GM12864 (cell line): Measurements from ENCODE around the gene NUP93.

Source experiments
- DNase-seq: peaks from one replicate; pipeline ENCODE4 v3.0.0-alpha.2; 2011; ENCODE audit warnings: low read depth
- H3K4me3 ChIP-seq: 2 replicates; pipeline ENCODE4 v1.5.1; 2011; ENCODE audit warnings: mild to moderate bottlenecking, low read depth, low read length, control low read depth
- TF ChIP-seq, protein P1 (sequence below): IDR thresholded peaks from 2 replicates; pipeline ENCODE4 v1.5.1; 2011; ENCODE audit warnings: low read depth, mild to moderate bottlenecking, moderate library complexity, low read length, control low read depth, inconsistent platforms; ENCODE audit errors: missing control alignments

The NUP93 gene

DNA sequence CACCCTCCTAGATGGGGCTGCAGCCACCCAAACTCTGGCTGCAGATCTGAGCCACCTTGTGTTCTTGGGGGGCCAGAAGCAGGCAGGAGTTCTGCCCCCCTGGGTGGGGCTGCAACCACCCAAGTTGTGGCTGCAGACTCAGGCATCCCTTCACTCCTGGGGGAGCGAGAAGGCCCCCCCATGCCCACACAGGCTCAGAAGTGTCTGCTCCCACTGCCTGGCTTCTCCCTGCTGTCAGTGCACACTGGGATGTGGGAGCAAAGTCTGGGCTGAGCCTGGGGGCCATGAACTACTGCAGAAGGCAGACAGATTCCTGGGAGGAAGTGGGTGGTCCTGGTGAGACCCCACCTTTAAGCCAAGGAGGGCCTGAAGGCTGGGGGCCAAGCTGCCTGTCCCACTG, 34.7 kb upstream of the NUP93 start:
- H3K4me3 ChIP-seq, result no peak overlapping the region
- TF ChIP-seq, protein P1, sequence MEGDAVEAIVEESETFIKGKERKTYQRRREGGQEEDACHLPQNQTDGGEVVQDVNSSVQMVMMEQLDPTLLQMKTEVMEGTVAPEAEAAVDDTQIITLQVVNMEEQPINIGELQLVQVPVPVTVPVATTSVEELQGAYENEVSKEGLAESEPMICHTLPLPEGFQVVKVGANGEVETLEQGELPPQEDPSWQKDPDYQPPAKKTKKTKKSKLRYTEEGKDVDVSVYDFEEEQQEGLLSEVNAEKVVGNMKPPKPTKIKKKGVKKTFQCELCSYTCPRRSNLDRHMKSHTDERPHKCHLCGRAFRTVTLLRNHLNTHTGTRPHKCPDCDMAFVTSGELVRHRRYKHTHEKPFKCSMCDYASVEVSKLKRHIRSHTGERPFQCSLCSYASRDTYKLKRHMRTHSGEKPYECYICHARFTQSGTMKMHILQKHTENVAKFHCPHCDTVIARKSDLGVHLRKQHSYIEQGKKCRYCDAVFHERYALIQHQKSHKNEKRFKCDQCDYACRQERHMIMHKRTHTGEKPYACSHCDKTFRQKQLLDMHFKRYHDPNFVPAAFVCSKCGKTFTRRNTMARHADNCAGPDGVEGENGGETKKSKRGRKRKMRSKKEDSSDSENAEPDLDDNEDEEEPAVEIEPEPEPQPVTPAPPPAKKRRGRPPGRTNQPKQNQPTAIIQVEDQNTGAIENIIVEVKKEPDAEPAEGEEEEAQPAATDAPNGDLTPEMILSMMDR, result no peak
- DNase-seq, result no peak

DNA sequence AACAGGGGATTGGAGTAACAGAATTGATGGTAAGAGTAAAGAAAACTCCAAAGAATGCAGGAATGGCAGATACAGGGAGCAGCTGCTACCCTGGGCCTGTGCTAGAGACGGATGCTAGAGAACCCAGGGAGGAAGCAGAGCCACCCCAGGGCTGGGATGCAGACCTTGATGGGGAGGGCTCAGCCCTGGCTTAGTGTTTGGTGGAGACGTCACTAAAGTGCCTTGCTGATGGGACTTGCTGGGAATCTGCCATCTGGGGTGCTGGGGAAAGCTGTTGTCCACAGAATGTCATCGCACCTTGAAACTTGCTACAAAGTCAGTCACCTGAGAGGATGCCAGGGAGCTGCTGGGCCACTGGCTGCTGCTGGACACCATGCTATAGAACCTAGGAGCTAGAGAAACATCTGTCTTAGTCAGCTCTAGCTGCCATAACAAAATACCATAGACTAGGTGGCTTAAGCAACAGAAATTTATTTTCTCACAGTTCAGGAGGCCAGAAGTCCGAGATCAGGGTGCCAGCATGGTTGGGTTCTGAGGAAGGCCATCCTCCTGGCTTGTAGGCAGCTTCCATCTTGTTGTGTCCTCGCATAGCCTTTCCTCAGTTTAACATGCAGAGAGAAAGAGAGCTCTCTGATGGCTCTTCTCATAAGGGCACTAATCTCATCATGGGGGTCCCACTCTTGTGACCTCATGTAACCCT, 32.3 kb upstream of the NUP93 start:
- H3K4me3 ChIP-seq, result no peak overlapping the region
- DNase-seq, result no peak
- TF ChIP-seq, protein P1, result no peak

DNA sequence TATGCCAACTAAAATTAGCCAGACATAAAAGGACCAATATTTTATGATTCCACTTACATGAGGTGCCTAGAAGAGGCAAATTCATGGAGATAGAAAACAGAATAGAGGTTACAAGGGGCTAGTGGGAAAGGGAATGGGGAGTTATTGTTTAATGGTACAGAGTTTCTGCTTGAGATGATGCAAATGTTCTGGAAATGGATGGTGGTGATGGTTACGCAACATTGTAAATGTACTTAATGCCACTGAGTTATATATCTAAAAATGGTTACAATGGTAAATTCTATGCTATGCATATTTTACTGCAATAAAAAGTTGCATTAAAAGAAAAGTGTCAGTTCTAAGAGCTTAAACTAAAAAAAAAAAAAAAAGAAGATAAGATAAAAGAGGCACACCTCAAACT, 29.7 kb upstream of the NUP93 start:
- TF ChIP-seq, protein P1, result no peak
- H3K4me3 ChIP-seq, result no peak overlapping the region
- no peak for DNase-seq

DNA sequence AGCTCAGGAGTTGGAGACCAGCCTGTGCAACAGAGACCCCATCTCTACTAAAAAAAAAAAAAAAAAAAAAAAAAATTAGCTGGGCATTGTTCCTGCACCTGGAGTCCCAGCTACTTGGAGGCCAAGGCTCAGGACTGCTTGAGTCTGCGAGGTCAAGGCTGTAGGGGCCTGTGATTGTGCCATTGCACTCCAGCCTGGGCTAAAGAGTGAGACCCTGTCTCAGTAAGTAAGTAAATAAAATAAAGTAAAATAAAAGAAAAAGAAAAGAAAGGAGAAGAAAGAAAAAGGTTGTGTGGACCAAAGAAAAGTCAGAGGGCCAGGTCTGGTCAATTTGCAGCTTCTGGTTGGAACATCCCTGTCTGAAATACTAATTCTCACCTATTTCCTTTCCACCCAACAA, 29.3 kb upstream of the NUP93 start:
- TF ChIP-seq, protein P1, result no peak
- no peak for DNase-seq
- H3K4me3 ChIP-seq, result no peak overlapping the region

DNA sequence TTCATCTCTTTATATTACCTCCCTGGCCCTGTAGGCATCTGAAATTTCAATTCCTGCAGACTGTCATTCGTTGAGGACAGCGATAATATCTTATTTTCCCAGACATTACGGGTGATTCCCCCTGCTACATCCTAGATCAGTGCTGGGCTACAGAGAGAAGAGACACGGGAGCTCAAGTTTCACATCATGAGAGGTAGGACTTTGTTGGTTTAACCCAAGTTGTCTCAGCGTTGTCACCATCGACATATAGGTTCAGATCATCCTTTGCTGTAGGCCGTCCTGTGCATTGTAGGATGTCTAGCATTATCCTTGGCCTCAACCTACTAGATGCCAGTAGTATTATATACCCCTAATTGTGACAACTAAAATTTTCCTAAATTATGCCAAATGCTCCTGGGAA, 28.4 kb upstream of the NUP93 start:
- no peak overlapping the region for H3K4me3 ChIP-seq
- DNase-seq, result no peak
- TF ChIP-seq, protein P1, result no peak

DNA sequence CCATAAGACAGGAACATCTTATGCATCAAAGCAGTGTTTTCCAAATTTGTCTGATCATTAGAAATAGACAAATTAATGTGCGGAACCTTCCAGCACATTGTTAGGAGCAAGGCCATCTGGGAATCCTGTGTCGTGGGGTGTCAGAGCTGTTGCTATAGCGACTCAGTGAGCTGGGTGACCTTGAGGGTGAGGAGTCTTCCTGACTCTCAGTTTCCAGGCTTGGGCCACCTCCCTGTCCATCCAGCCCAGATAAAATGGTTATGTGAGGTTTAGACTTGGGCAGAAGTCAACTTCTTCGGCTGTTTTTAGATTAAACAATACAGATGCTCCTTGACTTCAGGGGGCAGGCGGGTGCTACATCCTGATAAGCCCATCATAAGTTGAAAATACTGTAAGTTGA, 27.1 kb upstream of the NUP93 start:
- no peak for DNase-seq
- TF ChIP-seq, protein P1, result no peak
- no peak overlapping the region for H3K4me3 ChIP-seq
